Measurements from ENCODE around the gene NUDT12. TPM values are rescaled to one million over a fixed set of nuclear protein-coding genes. Genes with fewer than 3 reads are reported as not detected.

Gene NUDT12
- total RNA-seq, 1 experiment from 2014 or later, result 3.3 TPM

- DNase-seq (ENCODE audit: low spot score), result no peak
Measured at GRCh38 chr5:103541114-103541513, 21.5 kb downstream of the NUDT12 start.

DNA sequence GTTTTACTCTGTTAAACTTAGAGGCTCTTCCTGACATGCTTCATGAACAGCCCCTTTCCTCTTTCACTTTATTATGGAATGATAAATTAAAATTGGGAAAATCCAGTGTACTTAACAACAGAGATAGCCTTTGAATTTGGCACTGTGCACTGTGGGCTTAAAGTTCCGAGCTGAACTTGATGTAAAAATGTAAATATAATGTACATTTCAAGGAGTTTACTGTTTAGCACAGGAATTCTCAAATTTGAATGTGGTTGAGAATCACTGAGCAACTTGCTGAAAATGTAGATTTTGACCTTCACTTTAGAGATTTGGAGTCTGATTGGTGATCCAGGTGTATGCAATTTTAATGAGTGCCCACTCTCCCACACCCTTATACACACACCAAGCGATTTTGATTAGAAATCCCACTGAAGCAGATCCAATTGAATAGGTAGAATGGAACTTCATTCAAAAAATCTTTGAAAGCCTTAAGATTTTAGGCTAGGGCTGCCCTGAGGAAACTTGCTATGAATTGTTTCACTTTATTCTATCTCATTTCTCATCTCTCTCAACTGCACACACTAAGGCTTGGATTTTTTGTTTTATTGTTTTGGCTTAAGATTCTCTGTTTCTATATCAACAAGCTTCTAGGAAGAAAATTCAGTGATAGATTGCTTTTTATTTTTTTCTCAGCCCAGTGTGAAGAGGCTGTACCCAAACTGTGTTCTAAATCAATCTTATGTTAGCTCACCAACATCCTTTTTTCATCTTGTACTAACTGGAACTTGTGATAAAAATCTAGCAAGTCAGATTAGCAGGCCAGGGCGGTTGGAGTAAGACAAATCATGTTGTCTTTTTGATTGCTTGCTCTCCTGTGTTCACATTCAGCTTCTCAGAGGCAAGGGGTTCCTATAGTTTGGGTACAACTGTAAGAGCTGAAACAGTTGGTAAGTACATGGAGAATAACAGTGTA is 22.9 kb downstream of the NUDT12 start:
- no peak for DNase-seq (ENCODE audit: low spot score)

- no peak for DNase-seq (ENCODE audit: low spot score)
Measured at GRCh38 chr5:103532086-103532734, 30.4 kb downstream of the NUDT12 start.

DNA sequence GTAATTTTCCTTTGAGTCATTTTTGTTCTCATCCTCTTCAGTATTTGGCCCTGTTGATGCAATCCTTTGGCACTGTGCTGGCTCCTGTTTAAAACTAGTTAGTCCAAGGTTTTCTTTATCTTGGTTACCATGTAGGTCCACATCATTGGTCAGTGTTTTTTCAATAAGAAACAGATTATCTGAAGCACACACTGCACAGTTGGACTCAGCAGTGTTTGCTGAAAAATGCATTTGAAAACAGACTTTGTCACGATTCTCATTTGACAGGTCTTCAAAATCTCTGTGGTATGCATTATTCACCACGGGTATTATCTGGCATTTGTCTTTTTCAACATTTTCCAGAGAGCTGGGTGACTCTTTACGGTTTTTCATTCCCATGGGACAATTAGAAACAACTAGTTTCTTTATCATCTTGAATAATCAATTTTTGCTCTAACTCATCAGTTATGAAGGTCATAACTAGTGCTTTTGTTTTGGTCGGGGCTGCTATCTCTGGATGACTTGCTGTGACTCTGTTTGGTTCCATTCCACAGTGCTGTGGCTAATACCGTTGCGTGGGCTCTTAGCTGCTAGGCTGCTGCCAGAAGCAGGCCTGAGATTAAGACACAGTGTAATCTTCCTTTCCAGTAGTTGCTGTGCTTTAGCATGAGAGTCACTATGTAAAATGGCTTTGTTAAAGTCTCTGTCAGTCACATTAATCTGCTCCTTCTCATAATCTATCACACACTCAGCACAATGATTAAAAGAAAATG is 36.2 kb downstream of the NUDT12 start:
- DNase-seq (ENCODE audit: low spot score), result no peak

GRCh38 chr5:103525361-103525760 is 37.2 kb downstream of the NUDT12 start:
- DNase-seq (ENCODE audit: low spot score), result no peak

- peak; percentile 16 for DNase-seq (ENCODE audit: low spot score)
Measured at GRCh38 chr5:103523319-103523718, 39.3 kb downstream of the NUDT12 start.

- no peak for DNase-seq (ENCODE audit: low spot score)
Measured at GRCh38 chr5:103522586-103522985, 40.0 kb downstream of the NUDT12 start.

- DNase-seq (ENCODE audit: low spot score), result peak; percentile 29
Measured at GRCh38 chr5:103519550-103519949, 43.0 kb downstream of the NUDT12 start.

DNA sequence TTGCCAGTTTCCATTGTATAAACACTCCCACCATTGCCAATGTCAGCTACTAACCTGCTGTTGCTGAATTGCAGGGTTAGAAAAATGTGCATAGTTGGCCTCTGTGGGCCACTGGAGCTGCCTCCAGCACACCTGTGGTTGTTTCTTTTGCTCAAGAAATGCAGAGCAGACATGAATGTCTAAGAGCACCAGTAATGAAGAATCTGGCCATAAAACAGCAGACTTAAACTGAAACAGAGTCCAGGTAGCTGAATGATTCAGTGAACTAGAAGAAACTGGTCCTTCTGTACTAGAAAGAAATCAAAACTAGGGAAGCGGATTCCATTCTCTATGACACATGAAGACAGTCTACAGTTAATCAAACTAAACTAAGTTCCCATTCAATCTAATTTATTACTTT is 48.2 kb downstream of the NUDT12 start:
- no peak for DNase-seq (ENCODE audit: low spot score)

GRCh38 chr5:103513701-103514100 is 48.9 kb downstream of the NUDT12 start:
- DNase-seq (ENCODE audit: low spot score), result no peak

DNA sequence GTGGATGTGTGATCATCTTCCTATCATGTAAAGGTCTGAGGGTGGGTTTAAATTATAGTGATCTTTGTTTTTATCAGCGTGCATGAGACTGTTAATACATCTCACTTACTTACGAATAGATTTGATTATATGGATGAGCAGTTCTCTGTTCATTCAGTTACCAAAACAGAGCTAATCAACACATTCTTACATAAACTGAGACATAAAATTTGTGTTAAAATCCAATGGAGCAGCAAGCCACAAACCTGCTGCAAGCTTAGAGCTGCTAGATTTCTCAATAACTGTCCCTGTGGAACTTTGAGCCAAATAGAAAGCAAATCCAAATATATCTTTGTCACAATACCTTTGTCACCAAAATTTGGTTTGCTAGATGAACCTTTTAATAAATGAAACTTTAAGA is 50.1 kb downstream of the NUDT12 start:
- DNase-seq (ENCODE audit: low spot score), result no peak

GRCh38 chr5:103511554-103511885 is 51.1 kb downstream of the NUDT12 start:
- DNase-seq (ENCODE audit: low spot score), result peak; percentile 54

- peak; percentile 53 for DNase-seq (ENCODE audit: low spot score)
Measured at GRCh38 chr5:103510851-103511553, 51.6 kb downstream of the NUDT12 start.

DNA sequence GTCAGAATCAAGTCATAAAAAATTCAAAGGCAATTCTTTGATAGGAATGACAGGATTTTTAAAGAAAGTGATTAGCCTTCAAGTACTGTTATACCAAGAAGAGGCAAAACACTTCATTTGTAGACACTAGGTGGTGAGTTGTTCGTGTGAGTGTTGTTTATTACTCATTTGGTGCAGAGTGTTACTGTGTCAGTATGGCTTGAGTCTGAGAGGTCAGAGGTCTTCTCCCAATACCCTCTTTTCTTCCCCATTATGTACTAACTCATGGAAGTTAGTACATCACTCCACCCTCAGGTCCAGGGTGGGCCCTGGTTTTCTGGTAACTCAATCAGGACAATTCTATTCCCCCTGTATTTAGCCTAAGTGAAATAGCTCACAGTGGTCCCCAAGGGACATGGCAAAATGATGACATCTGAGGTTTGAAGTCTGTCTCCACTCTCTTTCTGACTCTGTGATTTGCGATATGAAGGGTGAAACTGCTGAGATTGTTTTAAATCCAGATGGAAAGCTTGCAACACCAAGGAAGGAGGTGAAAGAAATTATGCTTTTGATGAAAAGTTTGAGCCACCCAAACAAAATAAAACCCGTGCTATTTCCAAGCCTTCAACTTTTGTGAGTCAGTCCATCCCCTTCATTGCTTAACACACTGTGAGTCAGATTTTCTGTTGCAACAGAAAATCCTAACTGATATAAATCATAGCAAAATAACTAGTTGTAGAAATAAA is 56.8 kb downstream of the NUDT12 start:
- DNase-seq (ENCODE audit: low spot score), result no peak

GRCh38 chr5:103503066-103503465 is 59.5 kb downstream of the NUDT12 start:
- DNase-seq (ENCODE audit: low spot score), result no peak

DNA sequence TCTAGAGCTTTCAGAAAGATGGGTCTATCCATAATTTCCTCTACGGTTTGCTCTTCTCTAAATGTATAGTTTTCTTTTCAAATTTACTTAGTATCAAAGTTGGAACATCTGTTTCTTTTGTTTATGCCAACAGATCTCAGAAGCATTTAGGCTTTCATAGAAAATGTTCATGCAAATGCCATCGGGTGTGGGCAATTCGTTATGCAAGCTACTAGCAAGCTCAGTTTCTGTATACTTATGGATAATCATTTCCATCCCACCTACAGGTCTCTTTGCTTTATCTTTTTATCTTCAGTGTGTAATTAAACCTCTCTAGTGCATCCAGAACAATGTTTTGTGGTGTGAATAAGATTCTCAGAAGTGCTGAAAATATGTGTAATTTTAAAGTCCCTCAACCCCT is 59.9 kb downstream of the NUDT12 start:
- DNase-seq (ENCODE audit: low spot score), result no peak
